HepG2 (cell line): ENCODE measurements around the gene PLXNC1. TPM values are rescaled to one million over a fixed set of nuclear protein-coding genes. Genes with fewer than 3 reads are reported as not detected.

Experiments
- DMAP1 ChIP-seq: IDR thresholded peaks from 2 replicates; pipeline ENCODE4 v1.6.1; 2016
- FIP1L1 ChIP-seq: fragments of 200-400 bp; formaldehyde crosslinking; IDR thresholded peaks from 2 replicates; pipeline ENCODE4 v1.6.1; 2018; ENCODE audit warnings: low read depth, mild to moderate bottlenecking, low read length, moderate library complexity, borderline replicate concordance; ENCODE audit not compliant: insufficient read depth
- FLYWCH1 ChIP-seq: sonication (generic); formaldehyde crosslinking; IDR thresholded peaks from 2 replicates; pipeline ENCODE4 v1.8.1; 2023; ENCODE audit warnings: mild to moderate bottlenecking, missing genetic modification reagents
- GABPB1 ChIP-seq: IDR thresholded peaks from 2 replicates; pipeline ENCODE4 v1.6.1; 2016; ENCODE audit warnings: mild to moderate bottlenecking, missing genetic modification reagents, moderate library complexity, missing compliant biosample characterization
- HNF1A ChIP-seq, 2 experiments: sonication (generic) in 1 of 2; formaldehyde crosslinking in 1 of 2; IDR thresholded peaks; 2 replicates each; pipeline versions ENCODE4 v1.4.0 to v1.6.1; 2016 to 2020; ENCODE audit warnings: borderline replicate concordance in 1 of 2, low read depth in 1 of 2, mild to moderate bottlenecking in 1 of 2, missing genetic modification reagents in 1 of 2
- HNRNPL ChIP-seq: fragments of 200-400 bp; formaldehyde crosslinking; IDR thresholded peaks from 2 replicates; pipeline ENCODE4 v1.6.1; 2017; ENCODE audit warnings: mild to moderate bottlenecking, low read depth, low read length
- PATZ1 ChIP-seq: sonication (generic); formaldehyde crosslinking; IDR thresholded peaks from 2 replicates; pipeline ENCODE4 v1.4.0; 2020; ENCODE audit warnings: missing genetic modification reagents
- PITX1 ChIP-seq: sonication (generic); formaldehyde crosslinking; IDR thresholded peaks from 2 replicates; pipeline ENCODE4 v1.5.1; 2020; ENCODE audit warnings: mild to moderate bottlenecking, missing genetic modification reagents
- SAP130 ChIP-seq: IDR thresholded peaks from 2 replicates; pipeline ENCODE4 v1.6.1; 2016; ENCODE audit warnings: low read depth
- TEAD3 ChIP-seq: optimal IDR thresholded peaks from 2 replicates; pipeline ENCODE3; 2016; ENCODE audit warnings: borderline replicate concordance
- UBTF ChIP-seq: sonication (generic); formaldehyde crosslinking; IDR thresholded peaks from 2 replicates; pipeline ENCODE4 v1.4.0; 2020; ENCODE audit warnings: mild to moderate bottlenecking, missing genetic modification reagents
- ZBTB37 ChIP-seq: sonication (generic); formaldehyde crosslinking; IDR thresholded peaks from 2 replicates; pipeline ENCODE4 v1.4.0; 2020; ENCODE audit warnings: mild to moderate bottlenecking, missing genetic modification reagents
- ZFP91 ChIP-seq: sonication (generic); formaldehyde crosslinking; IDR thresholded peaks from 2 replicates; pipeline ENCODE4 v1.9.0; 2022; ENCODE audit warnings: missing genetic modification reagents, mild to moderate bottlenecking, borderline replicate concordance
- ZNF333 ChIP-seq: sonication (generic); formaldehyde crosslinking; IDR thresholded peaks from 2 replicates; pipeline ENCODE4 v1.4.0; 2020; ENCODE audit warnings: mild to moderate bottlenecking, missing genetic modification reagents, borderline replicate concordance
- polyA plus RNA-seq, 8 experiments: library from polyadenylated mRNA; depleted of rRNA in 3 of 8; stranded (reverse) in 7 of 8; unstranded in 1 of 8; fragments of >200 nt; fragmentation: Illumina TruSeq in 4 of 8; extraction: Trizol in 4 of 8; gene quantifications; 2 replicates each; pipeline versions ENCODE4 v1.2.1 to v1.2.3, GENCODE V29; 2011 to 2016; ENCODE audit warnings: low read depth in 4 of 8, missing spikeins in 1 of 8, mixed read lengths in 1 of 8; ENCODE audit not compliant: insufficient read depth in 1 of 8
- total RNA-seq, 5 experiments: library from RNA; depleted of rRNA; stranded (reverse); fragments of >200 nt; fragmentation: Illumina TruSeq; extraction: Trizol; gene quantifications; 2 replicates each; pipeline ENCODE4 v1.2.3, GENCODE V29; 2016; ENCODE audit warnings: low read depth in 1 of 5

PLXNC1 gene
- total and polyA plus RNA-seq, 2 of the 13 experiments (the other 11 are each of a cell fraction or from before 2014, with no cell fraction given), result 6.6 to 11.2 TPM

GRCh38 chr12:94150240-94151121, 2.1 kb downstream of the PLXNC1 start (continued):
- TF ChIP-seq GABPB1 (CRISPR knock-in tag), result peak; percentile 32; the same call in 1 of the 2 replicates
- no peak for TF ChIP-seq FLYWCH1 (CRISPR knock-in tag)
- TF ChIP-seq SAP130, result peak; percentile 70
- peak; percentile 5 for TF ChIP-seq TEAD3 (CRISPR knock-in tag)
- peak; percentile 39; the same call in 1 of the 2 replicates for TF ChIP-seq UBTF (CRISPR knock-in tag)
- TF ChIP-seq ZBTB37 (CRISPR knock-in tag), result 0 out of 2 replicates have a peak, but pooled peaks have one; percentile 21
- TF ChIP-seq DMAP1 (CRISPR knock-in tag), result peak; percentile 47; the same call in 1 of the 2 replicates
- no peak for TF ChIP-seq HNF1A (IDR thresholded peaks at IDR 0.05; ENCODE audit: low read depth)
- TF ChIP-seq HNF1A (CRISPR knock-in tag; IDR thresholded peaks at IDR 0.05; ENCODE audit: borderline replicate concordance), result peak; percentile 52; the same call in 1 of the 2 replicates
- TF ChIP-seq FIP1L1, result no peak
- 0 out of 2 replicates have a peak, but pooled peaks have one; percentile 49 for TF ChIP-seq HNRNPL
- peak; percentile 80 for TF ChIP-seq PATZ1 (CRISPR knock-in tag)
- TF ChIP-seq ZFP91, result 0 out of 2 replicates have a peak, but pooled peaks have one; percentile 53
- TF ChIP-seq ZNF333 (CRISPR knock-in tag), result peak; percentile 62; the same call in 1 of the 2 replicates
- 0 out of 2 replicates have a peak, but pooled peaks have one; percentile 35 for TF ChIP-seq PITX1 (CRISPR knock-in tag)
